Nephron progenitor cell (in vitro differentiated cells): ENCODE results near the gene ANO9.

Source experiments
- DNase-seq: peaks from one replicate; pipeline ENCODE4 v3.0.0; 2021
- H3K27ac Mint-ChIP-seq: 2 replicates; pipeline ENCODE4 v1.8.0; 2021; ENCODE audit warnings: mild to moderate bottlenecking, moderate library complexity, mixed read lengths
- H3K27me3 Mint-ChIP-seq: 2 replicates; pipeline ENCODE4 v1.8.0; 2021; ENCODE audit warnings: mild to moderate bottlenecking, low read depth, mixed read lengths; ENCODE audit not compliant: poor library complexity
- H3K36me3 Mint-ChIP-seq: 2 replicates; pipeline ENCODE4 v1.8.0; 2021; ENCODE audit warnings: low read depth, mixed read lengths
- H3K4me1 Mint-ChIP-seq: 2 replicates; pipeline ENCODE4 v1.8.0; 2021; ENCODE audit warnings: mixed read lengths
- H3K4me3 Mint-ChIP-seq: 2 replicates; pipeline ENCODE4 v1.8.0; 2021; ENCODE audit warnings: mild to moderate bottlenecking, moderate library complexity, mixed read lengths
- H3K9me3 Mint-ChIP-seq: 2 replicates; pipeline ENCODE4 v1.8.0; 2021; ENCODE audit warnings: mild to moderate bottlenecking, moderate library complexity, mixed read lengths
- CTCF ChIP-seq: fragments of 200-600 bp; sonication (generic); IDR thresholded peaks from 2 replicates; pipeline ENCODE4 v1.5.0; 2021; ENCODE audit warnings: antibody characterized with exemption

The ANO9 gene

GRCh38 chr11:441418-442274 is at the start of gene ANO9:
TSS of gene ANO9 (minus strand) at chr11:442011. CDS start at chr11:441926, 85 bp downstream.
- H3K27ac Mint-ChIP-seq = no peak within 1 kb of the TSS
- peaks cover 28% of the 10 kb centered on the region for H3K4me1 Mint-ChIP-seq
- DNase-seq = peak; percentile 59
- peaks cover 5% of the 10 kb centered on the region for H3K9me3 Mint-ChIP-seq
- H3K36me3 Mint-ChIP-seq = no peaks in the 10 kb centered on the region
- no peak for TF ChIP-seq CTCF
- no peak within 1 kb of the TSS for H3K4me3 Mint-ChIP-seq
- peaks cover 4% of the 10 kb centered on the region for H3K27me3 Mint-ChIP-seq

GRCh38 chr11:491358-491757 is 49.5 kb upstream of the ANO9 start:
- H3K27me3 Mint-ChIP-seq = no peaks in the 10 kb centered on the region
- no peak overlapping the region for H3K27ac Mint-ChIP-seq
- TF ChIP-seq CTCF = no peak
- H3K4me1 Mint-ChIP-seq = peaks cover 8% of the 10 kb centered on the region
- DNase-seq = no peak
- peaks cover 32% of the 10 kb centered on the region for H3K36me3 Mint-ChIP-seq
- H3K9me3 Mint-ChIP-seq = peaks cover 4% of the 10 kb centered on the region
- no peak overlapping the region for H3K4me3 Mint-ChIP-seq

- Mint-ChIP-seq H3K36me3 (peaks cover 27% of the 10 kb centered on the region), H3K27ac (no peak overlapping the region), H3K4me1 (peaks cover 7% of the 10 kb centered on the region), H3K9me3 (peaks cover 2% of the 10 kb centered on the region), H3K4me3 (no peak overlapping the region), H3K27me3 (no peaks in the 10 kb centered on the region)
- no peak for DNase-seq
- no peak for TF ChIP-seq CTCF
Observed at GRCh38 chr11:490930-491260, 49.1 kb upstream of the ANO9 start.

GRCh38 chr11:490186-490929 is 48.5 kb upstream of the ANO9 start:
- TF ChIP-seq CTCF = no peak
- no peak overlapping the region for H3K4me3 Mint-ChIP-seq
- no peak for DNase-seq
- H3K27ac Mint-ChIP-seq = no peak overlapping the region
- no peaks in the 10 kb centered on the region for H3K27me3 Mint-ChIP-seq
- peaks cover 22% of the 10 kb centered on the region for H3K36me3 Mint-ChIP-seq
- no peaks in the 10 kb centered on the region for H3K9me3 Mint-ChIP-seq
- H3K4me1 Mint-ChIP-seq = peaks cover 3% of the 10 kb centered on the region

GRCh38 chr11:489610-490185 is 47.9 kb upstream of the ANO9 start:
- no peak for TF ChIP-seq CTCF
- Mint-ChIP-seq H3K27me3 (no peaks in the 10 kb centered on the region), H3K4me3 (no peak overlapping the region), H3K27ac (no peak overlapping the region), H3K9me3 (no peaks in the 10 kb centered on the region), H3K4me1 (no peaks in the 10 kb centered on the region), H3K36me3 (peaks cover 18% of the 10 kb centered on the region)
- DNase-seq = no peak
